Ovary (tissue), 3 donors: ENCODE data around the gene BATF3.

Experiments
- EP300 ChIP-seq: sonication (generic); formaldehyde crosslinking; IDR thresholded peaks from one replicate; pipeline ENCODE4 v1.6.1; 2017; ENCODE audit warnings: antibody characterized with exemption
- POLR2A ChIP-seq: fragments of 450-650 bp; IDR thresholded peaks from one replicate; pipeline ENCODE4 v1.6.1; 2017; ENCODE audit warnings: antibody characterized with exemption, mild to moderate bottlenecking, moderate library complexity
- TF ChIP-seq, protein P1 (sequence below), 3 donors: fragments of 450-650 bp in 2 of 3; fragments of 200-600 bp in 1 of 3; IDR thresholded peaks; one replicate each; pipeline versions ENCODE4 v1.5.1 to v1.8.0; 2016 to 2022; ENCODE audit warnings: antibody characterized with exemption in 3 of 3, mild to moderate bottlenecking in 1 of 3
- donor health status: DM: no; HTN: no; CAD: no.

- TF ChIP-seq POLR2A (no peak), EP300 (no peak)
- TF ChIP-seq, protein P1, sequence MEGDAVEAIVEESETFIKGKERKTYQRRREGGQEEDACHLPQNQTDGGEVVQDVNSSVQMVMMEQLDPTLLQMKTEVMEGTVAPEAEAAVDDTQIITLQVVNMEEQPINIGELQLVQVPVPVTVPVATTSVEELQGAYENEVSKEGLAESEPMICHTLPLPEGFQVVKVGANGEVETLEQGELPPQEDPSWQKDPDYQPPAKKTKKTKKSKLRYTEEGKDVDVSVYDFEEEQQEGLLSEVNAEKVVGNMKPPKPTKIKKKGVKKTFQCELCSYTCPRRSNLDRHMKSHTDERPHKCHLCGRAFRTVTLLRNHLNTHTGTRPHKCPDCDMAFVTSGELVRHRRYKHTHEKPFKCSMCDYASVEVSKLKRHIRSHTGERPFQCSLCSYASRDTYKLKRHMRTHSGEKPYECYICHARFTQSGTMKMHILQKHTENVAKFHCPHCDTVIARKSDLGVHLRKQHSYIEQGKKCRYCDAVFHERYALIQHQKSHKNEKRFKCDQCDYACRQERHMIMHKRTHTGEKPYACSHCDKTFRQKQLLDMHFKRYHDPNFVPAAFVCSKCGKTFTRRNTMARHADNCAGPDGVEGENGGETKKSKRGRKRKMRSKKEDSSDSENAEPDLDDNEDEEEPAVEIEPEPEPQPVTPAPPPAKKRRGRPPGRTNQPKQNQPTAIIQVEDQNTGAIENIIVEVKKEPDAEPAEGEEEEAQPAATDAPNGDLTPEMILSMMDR (IDR thresholded peaks at IDR 0.05), result no peak
Measured at GRCh38 chr1:212670882-212671281, 28.8 kb downstream of the BATF3 start.
